CD4-positive, alpha-beta T cell treated with Interleukin-6 at 100 ng/mL for 8 hours (primary cell): Measurements from ENCODE around the gene ATP10A.

ENCODE experiments used
- DNase-seq: peaks from one replicate; pipeline ENCODE4 v3.0.0-alpha.2; 2020; ENCODE audit warnings: mixed read lengths, low spot score

ATP10A gene

DNA sequence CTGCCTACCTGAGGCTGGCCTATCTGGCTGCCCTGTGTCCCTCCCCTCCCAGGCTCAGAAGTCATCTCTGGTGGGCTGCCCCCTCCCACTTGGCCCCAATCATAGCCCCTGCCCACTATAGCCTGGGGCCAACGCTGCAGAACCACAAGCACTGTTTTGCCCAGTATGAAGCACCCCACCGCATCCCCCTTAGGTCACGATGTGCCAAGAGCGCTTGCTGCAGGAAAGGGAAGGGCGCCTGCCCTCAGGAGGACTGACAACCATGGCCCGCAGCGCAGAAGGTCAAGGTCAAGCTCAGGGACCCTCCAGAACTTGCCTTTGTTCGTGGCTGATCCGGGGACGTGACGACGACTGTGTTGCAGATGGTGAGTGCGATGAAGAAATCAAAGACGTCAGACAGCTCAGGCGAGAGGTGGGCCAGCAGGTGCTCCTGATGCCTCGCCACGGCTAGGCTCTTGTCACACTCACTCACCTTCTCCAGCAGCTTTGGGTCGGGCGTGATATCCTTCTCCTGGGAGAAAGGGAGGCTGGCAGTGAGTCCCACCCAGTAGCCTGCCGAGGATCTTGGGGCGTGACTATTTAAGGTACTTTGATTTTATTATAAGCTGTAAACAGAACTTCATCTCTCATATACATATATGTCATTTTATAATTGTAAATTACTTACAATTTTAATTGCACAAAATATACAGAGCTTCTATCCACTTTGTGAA is 146.6 kb downstream of the ATP10A start:
- DNase-seq = no peak

DNA sequence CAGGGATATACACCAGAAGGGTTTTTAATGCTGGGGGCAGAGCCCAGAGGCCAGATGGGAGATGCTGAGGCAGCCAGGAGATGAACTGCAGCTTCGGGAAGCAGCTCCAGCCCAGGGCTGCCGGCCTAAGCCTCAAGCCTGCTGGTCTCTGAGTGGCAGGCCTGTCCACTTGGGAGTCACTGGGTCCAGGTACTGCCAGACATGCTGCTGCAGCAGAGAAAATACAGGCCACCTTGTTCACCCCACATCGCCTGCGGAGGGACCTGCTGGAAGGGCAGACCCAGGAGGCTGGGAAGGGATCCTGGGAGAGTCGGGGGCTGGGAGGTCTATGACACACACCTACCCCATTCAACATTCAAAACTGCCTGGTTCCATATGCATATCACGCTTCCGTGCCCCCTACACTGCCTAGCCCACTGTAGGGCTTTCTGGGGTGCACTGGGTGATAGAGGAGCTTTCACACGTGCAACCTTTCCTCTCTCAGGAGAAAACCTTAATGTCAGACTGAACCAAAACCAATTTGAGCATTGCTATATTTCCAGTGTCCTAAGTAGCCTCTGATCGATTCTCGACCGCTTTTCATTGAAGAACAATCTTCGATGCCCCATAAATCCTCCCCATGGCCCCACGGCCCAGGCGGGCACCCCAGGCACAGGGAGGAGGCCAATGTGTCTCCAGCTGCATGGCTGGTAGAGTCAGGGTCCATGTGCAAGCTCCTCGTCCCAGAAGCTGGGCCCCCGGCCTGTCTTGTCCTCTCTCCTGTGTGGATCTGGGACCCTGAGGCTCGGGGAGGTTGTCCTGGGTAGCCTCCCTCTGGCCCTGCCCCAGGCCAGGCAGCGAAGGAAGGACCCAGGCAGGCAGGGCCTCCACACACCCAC is 147.4 kb downstream of the ATP10A start:
- no peak for DNase-seq

DNA sequence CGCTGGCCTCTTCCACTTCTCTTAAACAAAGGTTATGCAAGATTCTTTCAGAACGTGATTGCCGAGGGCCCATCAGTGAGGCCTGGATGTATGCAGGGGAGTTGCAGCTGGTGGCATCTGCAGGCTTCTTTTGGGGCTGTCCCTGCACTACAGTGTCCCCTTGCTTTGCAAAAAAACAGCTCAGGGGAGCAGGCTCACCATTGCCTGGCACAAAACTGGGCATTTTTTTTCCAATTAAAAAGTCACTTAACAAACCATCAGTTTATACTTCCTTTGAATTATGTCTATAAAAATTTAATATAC is 148.6 kb downstream of the ATP10A start:
- no peak for DNase-seq

DNA sequence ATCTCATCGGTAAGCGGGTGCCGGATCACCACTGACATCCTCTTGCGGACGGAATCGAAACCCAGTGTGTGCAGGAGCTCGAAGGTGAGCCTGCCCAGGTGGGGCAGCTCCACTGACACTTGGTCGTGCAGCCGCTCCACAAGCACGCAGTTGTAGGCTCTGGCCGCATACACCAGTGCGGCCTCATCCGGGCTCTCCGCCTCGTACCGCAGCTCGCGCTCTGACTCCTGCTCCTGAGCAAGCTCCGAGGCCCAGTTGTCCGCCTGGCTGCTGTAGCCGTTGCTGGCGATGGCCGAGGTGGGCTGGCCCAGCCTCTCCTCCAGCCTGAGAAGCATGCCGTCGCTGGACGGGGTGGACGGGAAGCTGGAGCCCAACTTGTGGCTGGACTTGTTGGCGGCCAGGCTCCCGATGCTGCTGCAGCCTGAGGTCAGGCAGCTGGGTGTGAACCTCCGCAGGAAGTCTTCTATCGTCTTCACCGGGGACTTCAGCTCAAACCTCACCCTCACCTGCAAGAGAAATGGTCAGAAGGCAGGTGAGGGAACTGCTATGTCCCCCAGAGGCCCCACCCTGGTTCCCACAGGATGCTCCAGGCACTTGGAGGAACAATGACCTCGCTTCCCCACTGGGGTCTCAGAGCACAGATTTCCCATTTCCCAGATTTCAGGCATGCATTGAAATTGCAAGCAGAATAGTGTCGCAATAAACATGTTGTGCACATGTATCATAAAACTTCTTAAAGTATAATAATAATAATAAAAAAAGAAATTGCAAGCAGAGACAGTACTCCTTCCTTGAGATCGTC is 149.2 kb downstream of the ATP10A start:
- no peak for DNase-seq

DNA sequence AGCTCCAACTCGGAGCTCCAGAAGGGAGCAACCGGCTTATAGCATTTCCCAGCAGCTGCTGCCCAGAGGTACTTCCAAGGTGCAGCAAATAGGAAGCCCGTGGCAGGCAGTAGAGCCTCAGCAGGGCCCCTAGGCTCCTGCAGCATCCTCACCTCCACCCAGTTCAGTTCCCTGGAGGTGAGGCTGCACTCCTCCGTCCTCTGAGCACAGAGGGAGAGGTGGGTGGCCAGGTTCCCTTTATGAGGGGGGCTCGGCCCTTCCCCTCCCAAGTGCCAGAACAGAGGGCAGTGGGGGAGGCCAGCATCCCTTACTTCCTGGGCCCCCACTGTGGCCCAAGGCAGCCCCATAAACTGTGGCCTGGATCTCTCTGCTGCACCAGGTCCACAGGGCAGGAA is 150.2 kb downstream of the ATP10A start:
- no peak for DNase-seq

DNA sequence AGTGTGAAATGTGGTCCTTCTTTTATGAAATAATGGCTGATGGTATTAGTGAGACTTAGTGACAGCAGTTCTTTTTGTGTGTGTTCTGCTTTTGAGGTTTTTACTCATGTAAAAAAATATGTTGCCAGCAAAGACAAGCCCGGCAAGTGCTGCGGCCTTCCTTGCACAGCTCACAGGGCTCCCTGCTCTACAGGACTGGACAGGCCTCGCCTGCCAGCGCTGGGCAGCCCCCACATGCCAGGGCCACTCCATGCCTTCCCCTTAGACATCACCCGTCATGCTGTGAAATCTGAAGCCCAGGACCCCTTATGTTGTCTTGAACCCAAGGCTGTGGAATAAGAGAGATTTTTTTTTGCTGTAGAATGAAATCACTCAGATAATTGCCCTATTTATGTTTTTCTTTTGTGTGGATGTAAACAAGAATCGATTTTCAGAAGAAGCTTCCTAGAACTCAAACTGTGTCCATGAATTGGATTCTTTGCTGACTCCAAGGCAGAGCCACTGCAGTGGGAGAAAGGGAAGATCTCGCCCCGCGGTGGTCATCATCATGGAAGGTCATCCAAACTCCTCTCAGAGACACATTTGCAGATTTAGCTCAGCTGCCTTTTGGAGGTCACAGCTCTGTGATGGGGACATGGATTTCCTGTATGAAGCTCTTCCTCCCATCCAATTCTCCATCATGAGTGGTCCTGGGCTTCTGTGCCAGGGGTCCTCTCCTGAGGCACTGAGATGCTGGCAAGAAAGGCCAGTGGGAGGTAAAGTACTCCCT is 150.8 kb downstream of the ATP10A start:
- DNase-seq = no peak

DNA sequence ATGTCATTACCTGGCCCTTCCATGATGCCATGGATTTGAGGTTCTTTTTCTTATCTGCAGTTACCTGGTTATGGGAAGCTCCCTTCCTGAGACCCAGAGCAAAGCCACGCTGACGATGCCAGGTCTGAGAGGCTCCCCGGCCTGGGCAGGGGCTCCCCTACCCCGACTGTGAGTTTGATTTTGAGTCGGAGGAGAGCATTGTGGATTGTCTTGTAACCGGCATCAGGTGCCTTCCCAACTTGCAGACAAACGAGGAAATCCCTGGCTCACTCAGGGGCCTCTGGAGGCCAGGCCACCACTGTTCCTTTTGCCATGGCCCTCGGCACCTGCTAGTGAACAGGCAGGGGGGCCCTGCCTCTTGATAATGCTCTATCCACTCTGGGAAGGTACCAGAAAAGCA is 151.4 kb downstream of the ATP10A start:
- no peak for DNase-seq

DNA sequence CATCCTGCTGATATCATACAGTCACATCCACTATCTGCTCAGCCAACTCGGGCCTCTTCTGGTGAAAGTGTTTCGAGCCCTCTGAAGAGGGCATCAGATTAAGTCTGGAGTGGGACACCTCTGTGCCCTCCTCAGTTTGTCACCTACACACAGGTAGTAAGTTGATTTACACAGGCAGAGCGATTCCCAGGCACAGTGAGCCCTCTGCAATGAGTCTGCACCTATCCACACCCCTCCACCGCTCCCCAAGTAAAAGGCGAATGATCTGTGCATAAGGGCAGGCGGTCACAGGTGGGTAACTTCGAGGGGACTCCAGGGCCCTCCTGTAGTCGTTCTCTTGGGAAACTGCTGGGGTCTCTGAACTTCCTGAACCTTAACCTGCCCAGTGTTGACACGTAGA is 152.0 kb downstream of the ATP10A start:
- no peak for DNase-seq

DNA sequence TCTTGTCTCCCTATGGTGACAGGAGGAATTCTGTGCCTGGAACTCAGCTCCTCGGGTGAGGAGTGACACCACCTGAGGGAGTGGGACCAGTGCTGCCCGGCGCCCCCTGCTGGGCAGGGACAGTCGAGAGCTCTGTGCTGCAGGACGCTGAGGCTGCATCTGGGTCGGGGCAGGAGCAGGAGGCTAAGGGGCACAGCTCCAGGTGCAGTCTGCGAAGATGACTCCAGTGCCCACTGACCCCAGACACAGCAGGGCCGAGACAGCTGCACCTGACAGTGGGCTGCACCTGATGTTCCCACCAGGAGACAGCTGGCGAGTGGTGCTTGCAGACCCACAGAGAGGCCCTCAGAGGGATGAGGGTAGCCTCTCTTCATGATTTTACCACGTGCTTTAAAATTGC is 152.9 kb downstream of the ATP10A start:
- DNase-seq = peak; percentile 22

DNA sequence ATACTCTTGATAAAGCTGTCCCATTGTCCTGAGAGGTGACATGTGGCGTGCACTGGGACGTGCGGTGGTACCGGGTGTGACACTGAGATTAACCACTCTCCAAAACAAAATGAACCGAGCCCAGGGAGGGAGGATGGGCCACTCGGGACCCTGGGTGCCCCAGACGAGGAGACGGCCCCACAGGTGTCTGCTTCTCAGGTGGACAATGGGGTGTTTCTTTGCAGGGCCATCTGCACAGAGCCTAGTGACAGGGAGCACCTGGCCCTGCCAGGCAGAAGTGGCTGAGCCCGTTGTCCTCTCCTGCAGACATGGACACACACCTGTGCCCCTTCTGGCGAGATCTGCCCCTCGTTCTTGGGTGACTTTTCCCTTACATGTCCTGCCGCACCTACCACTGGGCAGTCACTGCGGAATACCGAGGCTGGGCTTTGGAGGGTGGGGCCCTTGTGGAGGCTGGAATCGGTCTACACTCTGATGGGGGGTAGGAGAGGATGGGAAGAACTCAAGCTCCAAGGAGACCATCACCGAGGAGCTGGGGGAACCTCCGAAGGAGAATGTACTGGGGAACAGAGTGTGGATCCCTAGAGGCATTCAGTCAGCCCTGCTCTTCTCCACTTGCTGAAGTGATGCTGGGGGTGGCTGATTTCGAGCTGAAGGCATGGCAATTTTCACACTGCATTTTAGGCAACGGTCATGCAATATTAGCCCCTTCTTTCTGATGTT is 153.5 kb downstream of the ATP10A start:
- DNase-seq = no peak

DNA sequence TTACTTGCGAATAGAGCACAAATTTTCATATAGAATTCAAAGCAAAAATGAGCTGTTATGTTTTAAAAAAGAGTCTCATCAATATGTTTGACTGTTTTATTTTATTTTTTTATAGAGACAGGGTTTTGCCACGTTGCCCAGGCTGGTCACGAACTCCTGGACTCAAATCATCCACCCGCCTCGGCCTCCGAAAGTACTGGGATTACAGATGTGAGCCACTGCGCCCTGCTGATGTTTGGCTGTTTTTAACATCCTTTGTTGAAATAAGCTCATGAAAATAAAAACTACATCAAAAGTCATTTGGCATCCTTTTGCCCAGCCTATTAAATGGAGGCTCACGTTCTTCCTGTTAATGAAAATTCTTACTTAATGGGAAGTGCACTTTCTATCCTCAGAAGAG is 154.7 kb downstream of the ATP10A start:
- no peak for DNase-seq

DNA sequence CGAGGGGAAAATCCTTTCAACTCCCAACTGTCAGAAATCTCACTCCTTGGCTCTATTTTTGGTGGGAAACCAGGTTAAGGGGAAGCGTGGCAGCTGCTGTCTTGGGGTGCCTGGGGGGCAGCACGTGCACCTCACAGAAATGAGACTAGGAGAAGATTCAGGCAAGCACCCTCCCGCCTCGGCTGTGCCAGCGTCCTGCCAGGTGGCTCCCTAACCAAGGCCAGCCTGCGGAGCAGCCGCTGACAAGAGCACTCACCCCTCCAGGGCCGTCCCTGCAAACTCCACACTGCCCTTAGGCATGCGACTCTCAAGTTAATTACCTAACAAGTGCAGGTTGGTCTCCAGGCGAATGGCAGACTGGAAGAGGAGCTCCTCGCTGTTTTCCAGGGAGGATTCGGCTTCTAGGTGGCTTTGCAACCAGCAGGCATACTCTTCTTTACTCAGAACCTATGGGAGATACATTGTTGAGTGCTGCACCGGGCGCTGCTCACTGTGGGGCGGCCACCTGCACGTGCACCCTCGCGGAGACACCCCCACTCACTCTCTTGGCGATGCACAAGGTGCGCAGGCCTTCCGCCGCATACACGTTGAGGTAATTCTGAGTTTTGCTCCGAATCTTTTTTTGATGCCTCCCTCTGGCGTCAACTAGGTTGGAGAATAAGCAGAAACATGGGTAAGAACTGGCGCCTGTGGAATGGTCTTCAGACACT is 155.3 kb downstream of the ATP10A start:
- DNase-seq = no peak

DNA sequence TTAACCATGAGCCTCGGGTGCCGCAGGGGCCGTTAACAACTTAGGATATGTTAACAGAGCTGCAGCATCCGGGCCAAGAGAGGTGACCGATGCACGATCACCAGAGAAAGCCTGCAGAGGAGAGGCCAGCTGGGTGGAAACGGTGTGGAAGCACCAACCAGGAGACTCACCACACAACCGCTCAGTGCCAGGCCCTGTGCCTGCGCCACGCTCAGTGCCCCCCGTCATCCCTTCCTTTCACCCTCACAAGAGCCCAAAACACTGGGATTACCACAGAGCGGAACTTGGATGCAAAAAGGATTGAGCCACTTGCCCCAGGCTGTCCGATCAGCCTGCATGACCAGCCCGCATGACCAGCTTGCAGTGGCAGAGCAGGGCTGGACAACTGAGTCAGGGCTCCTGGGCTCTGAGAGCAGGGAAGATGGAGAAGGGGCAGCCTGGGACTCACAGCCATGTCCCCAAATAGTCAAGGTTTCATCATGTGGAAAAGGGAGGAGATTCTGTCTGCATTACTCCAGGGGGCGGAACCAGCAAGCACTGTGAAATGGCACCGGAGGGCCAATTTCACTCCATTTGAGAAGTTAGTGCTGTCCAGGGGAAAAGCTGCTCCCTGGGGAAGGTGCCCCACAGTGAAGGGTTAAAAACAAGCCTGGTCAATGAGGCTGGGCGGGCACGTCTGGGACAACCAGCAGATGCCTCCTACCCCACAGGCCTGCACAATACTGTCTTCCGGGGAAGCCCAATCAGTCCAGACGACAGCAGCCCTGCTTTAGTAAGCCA is 156.8 kb downstream of the ATP10A start:
- no peak for DNase-seq

DNA sequence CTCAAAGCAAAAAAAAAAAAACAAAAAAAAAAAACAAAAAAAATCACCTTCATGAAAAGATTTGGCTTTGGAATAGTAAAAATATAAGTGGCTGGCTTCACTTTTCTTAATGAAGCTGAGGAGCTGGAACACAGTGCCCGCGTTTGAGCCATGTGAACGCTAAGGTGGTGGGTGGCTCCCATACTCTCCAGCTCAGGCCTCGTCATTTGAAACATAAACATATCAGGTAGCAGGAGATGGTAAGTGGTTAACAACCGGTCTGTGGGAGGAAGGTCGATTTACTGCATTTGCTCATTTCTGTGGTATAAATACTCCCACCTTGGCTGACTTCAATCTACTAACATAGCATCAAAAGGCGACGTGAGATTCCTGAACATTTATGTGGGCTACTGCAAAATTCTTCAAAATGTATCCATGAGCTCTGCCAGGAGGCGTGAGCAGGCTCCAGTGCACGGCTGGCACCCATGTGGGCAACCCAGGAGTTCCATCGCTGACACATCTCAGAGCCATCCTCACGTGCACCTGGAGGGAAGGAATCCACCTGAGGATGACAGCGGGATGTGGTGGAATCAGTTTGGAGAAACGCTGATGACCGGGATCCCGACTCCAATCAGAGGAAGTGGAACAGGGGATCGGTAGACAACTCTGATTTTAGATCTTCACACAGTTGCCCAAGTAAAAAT is 157.6 kb downstream of the ATP10A start:
- no peak for DNase-seq

DNA sequence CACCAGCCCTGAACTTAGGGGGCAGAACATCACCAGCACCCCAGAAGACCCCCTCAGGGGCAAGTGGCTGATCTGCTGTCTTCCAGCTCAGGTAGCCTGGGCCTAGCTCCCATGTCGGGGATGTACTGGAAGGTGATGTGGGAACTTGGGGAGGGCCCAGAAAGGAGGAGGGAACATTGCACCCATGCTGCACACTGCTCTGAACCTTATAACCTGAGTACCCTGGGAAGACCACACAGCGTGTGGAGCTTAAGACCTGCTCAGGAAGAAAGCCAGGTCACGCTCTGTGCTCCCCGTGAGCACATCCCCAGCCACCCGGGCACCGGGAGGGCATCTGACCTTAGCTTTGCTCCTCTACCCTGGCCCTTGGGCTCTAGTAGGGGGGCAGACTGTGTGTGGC is 159.4 kb downstream of the ATP10A start:
- DNase-seq = no peak

DNA sequence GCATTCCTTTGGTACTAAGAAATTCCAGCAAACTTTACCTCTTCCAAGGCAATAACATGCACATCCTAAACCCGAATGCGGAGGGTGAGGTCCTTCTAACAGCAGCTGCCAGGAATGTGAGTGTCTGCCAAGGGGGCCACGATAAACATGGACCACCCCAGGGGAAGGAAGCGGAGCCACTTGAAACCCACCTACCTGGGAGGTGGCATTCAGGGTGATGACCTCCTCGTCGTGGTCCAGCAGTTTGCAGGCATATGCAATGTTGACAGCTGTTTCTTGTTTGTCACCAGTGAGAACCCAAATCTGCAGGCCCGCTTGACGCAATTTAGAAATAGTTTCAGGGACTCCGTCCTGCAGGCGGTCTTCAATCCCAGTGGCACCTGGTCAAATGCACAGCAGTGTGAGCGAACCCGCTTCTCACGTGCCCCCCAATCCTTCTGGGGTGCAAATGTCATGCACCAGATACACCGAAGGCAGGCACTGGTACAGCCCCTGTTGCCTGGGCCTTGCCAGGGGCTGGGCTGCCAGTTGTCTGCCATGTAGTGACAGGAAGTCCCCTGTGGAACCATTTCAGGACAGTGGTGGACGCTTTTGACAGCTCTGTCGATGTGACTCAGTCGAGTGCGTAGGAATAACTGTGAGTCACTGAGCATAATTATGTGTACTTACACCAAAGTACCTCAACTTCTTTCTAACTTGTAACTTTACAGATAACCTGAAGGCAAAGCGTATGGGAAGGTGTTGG is 161.2 kb downstream of the ATP10A start:
- no peak for DNase-seq

DNA sequence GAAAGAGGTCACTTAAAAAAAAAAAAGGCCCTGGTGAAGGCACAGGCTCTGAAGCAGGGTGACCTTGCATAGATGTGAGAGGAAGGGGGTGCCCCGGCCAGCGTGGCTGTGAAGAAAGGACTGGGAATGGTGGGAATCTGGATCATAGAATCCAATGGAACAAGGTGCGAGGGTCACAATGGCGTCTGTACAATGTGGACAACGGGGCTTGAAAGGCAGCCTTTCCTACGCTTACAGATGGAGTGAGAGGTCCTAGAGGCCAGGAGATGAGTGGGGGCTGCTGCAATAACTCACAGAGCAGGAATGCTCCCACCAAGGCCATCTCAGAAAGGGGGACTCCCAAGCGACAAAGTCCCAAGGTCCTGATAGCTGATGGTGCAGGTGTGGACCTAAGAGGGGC is 162.2 kb downstream of the ATP10A start:
- no peak for DNase-seq

DNA sequence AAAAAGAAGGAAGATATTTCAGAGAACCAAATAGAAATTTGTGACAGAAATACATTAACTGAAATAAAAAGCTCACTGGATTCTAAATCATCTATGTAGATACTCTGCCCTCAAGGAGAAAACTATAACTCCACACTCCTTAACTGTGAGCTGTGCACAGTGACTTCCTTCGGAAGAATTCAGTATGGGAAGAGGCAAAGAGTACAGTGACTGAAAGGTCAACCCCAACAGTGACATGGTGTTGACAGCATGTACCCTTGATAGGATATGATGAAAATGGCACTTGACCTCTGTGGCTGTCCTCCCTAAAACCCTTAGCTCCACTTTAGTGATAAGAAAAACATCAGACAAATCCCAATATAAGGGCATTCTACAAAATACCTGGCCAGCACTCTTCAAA is 165.5 kb downstream of the ATP10A start:
- DNase-seq = no peak
